H9 (cell line): ENCODE measurements around the gene ITPR2. TPM values are rescaled to one million over a fixed set of nuclear protein-coding genes. Genes with fewer than 3 reads are reported as not detected.

Source experiments
- DNase-seq: peaks from one replicate; pipeline ENCODE4 v3.0.0-alpha.2; 2017
- H2AFZ ChIP-seq: one replicate; pipeline ENCODE4 v1.6.1; 2013; ENCODE audit warnings: mild to moderate bottlenecking, low read length, control low read depth, moderate library complexity
- H2AK5ac ChIP-seq: 2 replicates; pipeline ENCODE4 v1.6.1; 2013; ENCODE audit warnings: low read length, control low read depth, mixed read lengths; ENCODE audit not compliant: insufficient read length
- H2BK120ac ChIP-seq: one replicate; pipeline ENCODE4 v1.6.1; 2013; ENCODE audit warnings: low read depth, mild to moderate bottlenecking, low read length, control low read depth, inconsistent platforms; ENCODE audit not compliant: poor library complexity, severe bottlenecking
- H2BK12ac ChIP-seq: 2 replicates; pipeline ENCODE4 v1.6.1; 2013; ENCODE audit warnings: low read length, control low read depth, mixed read lengths, low read depth; ENCODE audit not compliant: insufficient read length
- H2BK15ac ChIP-seq: 2 replicates; pipeline ENCODE4 v1.6.1; 2013; ENCODE audit warnings: low read depth, low read length, control low read depth
- H2BK20ac ChIP-seq: one replicate; pipeline ENCODE4 v1.6.1; 2013; ENCODE audit warnings: low read depth, mild to moderate bottlenecking, low read length, control low read depth, inconsistent platforms; ENCODE audit not compliant: poor library complexity, severe bottlenecking
- H2BK5ac ChIP-seq: 2 replicates; pipeline ENCODE4 v1.6.1; 2013; ENCODE audit warnings: low read length, control low read depth, mixed read lengths; ENCODE audit not compliant: insufficient read length
- H3K14ac ChIP-seq: 2 replicates; pipeline ENCODE4 v1.6.1; 2013; ENCODE audit warnings: low read length, control low read depth; ENCODE audit not compliant: insufficient read depth
- H3K18ac ChIP-seq: 2 replicates; pipeline ENCODE4 v1.6.1; 2013; ENCODE audit warnings: low read depth, mild to moderate bottlenecking, mixed read lengths, low read length, control low read depth; ENCODE audit not compliant: insufficient read length
- H3K23ac ChIP-seq: 2 replicates; pipeline ENCODE4 v1.6.1; 2013; ENCODE audit warnings: low read length, control low read depth, mixed read lengths, low read depth; ENCODE audit not compliant: insufficient read length
- H3K23me2 ChIP-seq: 2 replicates; pipeline ENCODE4 v1.6.1; 2013; ENCODE audit warnings: low read depth, mild to moderate bottlenecking, mixed read lengths, low read length, control low read depth; ENCODE audit not compliant: insufficient read length, poor library complexity, severe bottlenecking
- H3K27ac ChIP-seq: 2 replicates; pipeline ENCODE4 v1.5.1; 2013; ENCODE audit warnings: low read length, control low read depth, mixed read lengths, low read depth; ENCODE audit not compliant: insufficient read length
- H3K27me3 ChIP-seq: 2 replicates; pipeline ENCODE4 v1.6.1; 2013; ENCODE audit warnings: low read length, control low read depth, inconsistent platforms; ENCODE audit not compliant: insufficient read depth
- H3K4ac ChIP-seq: 2 replicates; pipeline ENCODE4 v1.6.1; 2013; ENCODE audit warnings: low read depth, mild to moderate bottlenecking, control low read depth, inconsistent platforms, low read length, moderate library complexity
- H3K4me1 ChIP-seq: 2 replicates; pipeline ENCODE4 v1.6.1; 2013; ENCODE audit warnings: low read length, control low read depth, inconsistent platforms; ENCODE audit not compliant: insufficient read depth
- H3K4me2 ChIP-seq: 2 replicates; pipeline ENCODE4 v1.6.1; 2013; ENCODE audit warnings: low read length, control low read depth, mixed read lengths; ENCODE audit not compliant: insufficient read length, insufficient read depth
- H3K56ac ChIP-seq: 2 replicates; pipeline ENCODE4 v1.6.1; 2013; ENCODE audit warnings: low read depth, mild to moderate bottlenecking, mixed read lengths, low read length, control low read depth; ENCODE audit not compliant: insufficient read length
- H3K79me1 ChIP-seq: 2 replicates; pipeline ENCODE4 v1.6.1; 2013; ENCODE audit warnings: low read depth, mild to moderate bottlenecking, moderate library complexity, low read length, control low read depth, inconsistent platforms; ENCODE audit not compliant: insufficient read depth, poor library complexity, severe bottlenecking
- H3K79me2 ChIP-seq: 2 replicates; pipeline ENCODE4 v1.6.1; 2013; ENCODE audit warnings: low read length, control low read depth, inconsistent platforms; ENCODE audit not compliant: insufficient read depth
- H3K9ac ChIP-seq: 2 replicates; pipeline ENCODE4 v1.6.1; 2013; ENCODE audit warnings: low read length, control low read depth, mixed read lengths; ENCODE audit not compliant: insufficient read length; ENCODE audit errors: extremely low read depth
- H3K9me3 ChIP-seq: one replicate; pipeline ENCODE4 v1.6.1; 2013; ENCODE audit warnings: low read depth, low read length, inconsistent platforms; ENCODE audit not compliant: control insufficient read depth
- H3T11ph ChIP-seq: one replicate; pipeline ENCODE4 v1.6.1; 2013; ENCODE audit warnings: mild to moderate bottlenecking, low read length, control low read depth, inconsistent platforms
- H4K20me1 ChIP-seq: one replicate; pipeline ENCODE4 v1.6.1; 2013; ENCODE audit not compliant: control insufficient read depth, insufficient read length, insufficient read depth
- H4K5ac ChIP-seq: 2 replicates; pipeline ENCODE4 v1.6.1; 2013; ENCODE audit warnings: low read depth, mild to moderate bottlenecking, mixed read lengths, low read length, control low read depth; ENCODE audit not compliant: insufficient read length
- H4K8ac ChIP-seq: replicated peaks from 2 replicates; pipeline ENCODE4 v1.6.1; 2013; ENCODE audit warnings: low read length, control low read depth, mixed read lengths, low read depth; ENCODE audit not compliant: insufficient read length
- H4K91ac ChIP-seq: 2 replicates; pipeline ENCODE4 v1.6.1; 2013; ENCODE audit warnings: low read depth, mild to moderate bottlenecking, moderate library complexity, mixed read lengths, low read length, control low read depth; ENCODE audit not compliant: insufficient read length
- H3K27ac Mint-ChIP-seq, 3 experiments: 2 replicates in 2 of 3; 3 replicates in 1 of 3; pipeline ENCODE4 v1.8.0; 2020 to 2021; ENCODE audit warnings: mixed read lengths in 3 of 3, mild to moderate bottlenecking in 1 of 3, moderate library complexity in 1 of 3
- H3K27me3 Mint-ChIP-seq: 2 replicates; pipeline ENCODE4 v1.8.0; 2021; ENCODE audit warnings: low read depth, mild to moderate bottlenecking, moderate library complexity, mixed read lengths
- H3K36me3 Mint-ChIP-seq, 3 experiments: 2 replicates in 2 of 3; 3 replicates in 1 of 3; pipeline ENCODE4 v1.8.0; 2020 to 2021; ENCODE audit warnings: low read depth in 3 of 3, mixed read lengths in 3 of 3; ENCODE audit not compliant: insufficient read depth in 1 of 3
- H3K4me1 Mint-ChIP-seq, 2 experiments: 2 replicates each; pipeline ENCODE4 v1.8.0; 2020; ENCODE audit warnings: mixed read lengths in 2 of 2
- H3K4me3 Mint-ChIP-seq, 2 experiments: 2 replicates in 1 of 2; 3 replicates in 1 of 2; pipeline ENCODE4 v1.8.0; 2020 to 2021; ENCODE audit warnings: mild to moderate bottlenecking in 2 of 2, mixed read lengths in 2 of 2, moderate library complexity in 1 of 2
- H3K9me3 Mint-ChIP-seq, 2 experiments: 2 replicates in 1 of 2; 3 replicates in 1 of 2; pipeline ENCODE4 v1.8.0; 2020; ENCODE audit warnings: mild to moderate bottlenecking in 2 of 2, mixed read lengths in 2 of 2, moderate library complexity in 1 of 2
- WGBS: extraction: QIAGEN DNeasy Blood & Tissue Kit; methylation state at CpG from one replicate; pipeline ENCODE4 v1.1.7; 2013; ENCODE audit warnings: missing lambda C conversion rate, low lambda C conversion rate, mixed read lengths; ENCODE audit not compliant: insufficient read length; ENCODE audit errors: extremely low coverage; 5-methylcytosine and 5-hydroxymethylcytosine counted together
- total RNA-seq: library from RNA; stranded (reverse); gene quantifications from 2 replicates; pipeline ENCODE4 v1.2.1, GENCODE V29; 2021
- TF ChIP-seq, protein P1 (sequence below): fragments of 200-600 bp; sonication (generic); conservative IDR thresholded peaks from 3 replicates; pipeline ENCODE4 v1.8.0; 2021; ENCODE audit warnings: antibody characterized with exemption, mild to moderate bottlenecking

ITPR2 gene
- total RNA-seq, 1 experiment from 2014 or later, result 14.8 TPM

- Mint-ChIP-seq H3K27ac (peak overlapping the region; percentile 23 to 50 (median 46); a peak in 4 of 7 replicates), H3K4me1 (peaks cover 48 to 56% of the 10 kb centered on the region in 2 experiments), H3K4me3 (no peak overlapping the region), H3K27me3 (no peaks in the 10 kb centered on the region), H3K36me3 (peaks cover 0 to 7% (median 0%) of the 10 kb centered on the region in 3 experiments; a peak in 2 of 7 replicates), H3K9me3 (no peaks in the 10 kb centered on the region)
- H3K4me1 ChIP-seq, result peaks cover 9% of the 10 kb centered on the region; the same call in 1 of the 2 replicates
- no peaks in the 10 kb centered on the region for H3K79me2 ChIP-seq
- H3K14ac ChIP-seq, result no peak overlapping the region
- TF ChIP-seq, protein P1, sequence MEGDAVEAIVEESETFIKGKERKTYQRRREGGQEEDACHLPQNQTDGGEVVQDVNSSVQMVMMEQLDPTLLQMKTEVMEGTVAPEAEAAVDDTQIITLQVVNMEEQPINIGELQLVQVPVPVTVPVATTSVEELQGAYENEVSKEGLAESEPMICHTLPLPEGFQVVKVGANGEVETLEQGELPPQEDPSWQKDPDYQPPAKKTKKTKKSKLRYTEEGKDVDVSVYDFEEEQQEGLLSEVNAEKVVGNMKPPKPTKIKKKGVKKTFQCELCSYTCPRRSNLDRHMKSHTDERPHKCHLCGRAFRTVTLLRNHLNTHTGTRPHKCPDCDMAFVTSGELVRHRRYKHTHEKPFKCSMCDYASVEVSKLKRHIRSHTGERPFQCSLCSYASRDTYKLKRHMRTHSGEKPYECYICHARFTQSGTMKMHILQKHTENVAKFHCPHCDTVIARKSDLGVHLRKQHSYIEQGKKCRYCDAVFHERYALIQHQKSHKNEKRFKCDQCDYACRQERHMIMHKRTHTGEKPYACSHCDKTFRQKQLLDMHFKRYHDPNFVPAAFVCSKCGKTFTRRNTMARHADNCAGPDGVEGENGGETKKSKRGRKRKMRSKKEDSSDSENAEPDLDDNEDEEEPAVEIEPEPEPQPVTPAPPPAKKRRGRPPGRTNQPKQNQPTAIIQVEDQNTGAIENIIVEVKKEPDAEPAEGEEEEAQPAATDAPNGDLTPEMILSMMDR, result no peak
- no peak overlapping the region for H3K27ac ChIP-seq
- H2BK12ac ChIP-seq, result no peak overlapping the region
- no peak overlapping the region for H2BK15ac ChIP-seq
- H4K5ac ChIP-seq, result no peak overlapping the region
- WGBS, result no CpG with 5 or more reads among the region's 5 CpGs
- H3K18ac ChIP-seq, result no peak overlapping the region
- H4K20me1 ChIP-seq, result no peaks in the 10 kb centered on the region
- H3K27me3 ChIP-seq, result no peaks in the 10 kb centered on the region
- H3K23ac ChIP-seq, result no peak overlapping the region
- no peak overlapping the region for H3K4me2 ChIP-seq
- no peaks in the 10 kb centered on the region for H3K23me2 ChIP-seq
- no peak overlapping the region for H2BK5ac ChIP-seq
- H2BK120ac ChIP-seq, result no peak overlapping the region
- no peak overlapping the region for H2AFZ ChIP-seq
- H3K79me1 ChIP-seq, result no peaks in the 10 kb centered on the region
- H3T11ph ChIP-seq, result no peak overlapping the region
- no peak overlapping the region for H4K91ac ChIP-seq
- H3K4ac ChIP-seq, result no peak overlapping the region
- H3K9ac ChIP-seq, result no peak overlapping the region
- no peak overlapping the region for H2BK20ac ChIP-seq
- H3K56ac ChIP-seq, result no peak overlapping the region
- H4K8ac ChIP-seq, result no peak overlapping the region
- no peak overlapping the region for H2AK5ac ChIP-seq
- no peaks in the 10 kb centered on the region for H3K9me3 ChIP-seq
- no peak for DNase-seq
Observed at GRCh38 chr12:26633591-26634210, 199.3 kb downstream of the ITPR2 start.
